Liver (tissue), 9 donors: Measurements from ENCODE around the gene KIF5A. TPM values are rescaled to one million over a fixed set of nuclear protein-coding genes. Genes with fewer than 3 reads are reported as not detected.

Source experiments
- DNase-seq: peaks from one replicate; pipeline ENCODE4 v3.0.0-alpha.2; 2017; ENCODE audit warnings: low spot score
- H3K27ac ChIP-seq, 2 donors: one replicate each; pipeline ENCODE4 v1.7.0; 2013; ENCODE audit warnings: inconsistent platforms in 2 of 2, low read length in 2 of 2, control low read depth in 1 of 2, low read depth in 1 of 2, mild to moderate bottlenecking in 1 of 2
- H3K27me3 ChIP-seq, 4 donors: one replicate each; pipeline versions ENCODE4 v1.6.1 to v1.7.0; 2013; ENCODE audit warnings: low read length in 3 of 4, inconsistent platforms in 1 of 4, mild to moderate bottlenecking in 1 of 4, moderate library complexity in 1 of 4; ENCODE audit not compliant: control insufficient read depth in 4 of 4, insufficient read depth in 4 of 4
- H3K36me3 ChIP-seq, 4 donors: one replicate each; pipeline versions ENCODE4 v1.6.1 to v1.7.0; 2013; ENCODE audit warnings: low read length in 3 of 4, mild to moderate bottlenecking in 3 of 4, low read depth in 1 of 4, moderate library complexity in 1 of 4; ENCODE audit not compliant: control insufficient read depth in 4 of 4, insufficient read depth in 3 of 4
- H3K4me1 ChIP-seq, 4 donors: one replicate each; pipeline versions ENCODE4 v1.6.1 to v1.7.0; 2013; ENCODE audit warnings: low read length in 3 of 4, mild to moderate bottlenecking in 3 of 4, moderate library complexity in 1 of 4; ENCODE audit not compliant: control insufficient read depth in 4 of 4, insufficient read depth in 4 of 4
- H3K4me3 ChIP-seq, 3 donors: one replicate each; pipeline versions ENCODE4 v1.6.1 to v1.7.0; 2013; ENCODE audit warnings: low read length in 3 of 3, control low read depth in 1 of 3, low read depth in 1 of 3, mild to moderate bottlenecking in 1 of 3
- H3K9ac ChIP-seq, 2 donors: one replicate each; pipeline ENCODE4 v1.7.0; 2013; ENCODE audit warnings: low read length in 2 of 2, mild to moderate bottlenecking in 2 of 2, moderate library complexity in 2 of 2, control low read depth in 1 of 2, low read depth in 1 of 2
- H3K9me3 ChIP-seq, 4 donors: one replicate each; pipeline versions ENCODE4 v1.6.1 to v1.7.0; 2013; ENCODE audit warnings: low read length in 3 of 4; ENCODE audit not compliant: control insufficient read depth in 4 of 4
- CTCF ChIP-seq: fragments of 150-350 bp; IDR thresholded peaks from 2 replicates; pipeline ENCODE4 v1.5.1; 2017; ENCODE audit warnings: improper control_type of control experiment, low read depth, low read length; ENCODE audit not compliant: missing input control
- FOXA1 ChIP-seq: IDR thresholded peaks from 2 replicates; pipeline ENCODE4 v1.6.1; 2016; ENCODE audit warnings: antibody characterized with exemption
- FOXA2 ChIP-seq: IDR thresholded peaks from 2 replicates; pipeline ENCODE4 v1.6.1; 2016; ENCODE audit warnings: antibody characterized with exemption
- GABPA ChIP-seq, 2 donors: IDR thresholded peaks in 1 of 2; conservative IDR thresholded peaks in 1 of 2; 2 replicates each; pipeline ENCODE4 v1.6.1; 2016; ENCODE audit warnings: antibody characterized with exemption in 2 of 2, mild to moderate bottlenecking in 1 of 2, moderate library complexity in 1 of 2
- HNF4A ChIP-seq, 2 donors: conservative IDR thresholded peaks; 2 replicates each; pipeline ENCODE4 v1.6.1; 2016; ENCODE audit warnings: antibody characterized with exemption in 2 of 2, mild to moderate bottlenecking in 2 of 2
- HNF4G ChIP-seq: IDR thresholded peaks from 2 replicates; pipeline ENCODE4 v1.6.1; 2016; ENCODE audit warnings: antibody characterized with exemption
- JUND ChIP-seq, 2 donors: IDR thresholded peaks; 2 replicates each; pipeline ENCODE4 v1.6.1; 2016; ENCODE audit warnings: antibody characterized with exemption in 2 of 2
- MAX ChIP-seq: IDR thresholded peaks from 2 replicates; pipeline ENCODE4 v1.6.1; 2016; ENCODE audit warnings: antibody characterized with exemption
- NR2F2 ChIP-seq: IDR thresholded peaks from 2 replicates; pipeline ENCODE4 v1.6.1; 2016; ENCODE audit warnings: antibody characterized with exemption
- RAD21 ChIP-seq, 2 donors: IDR thresholded peaks; 2 replicates each; pipeline ENCODE4 v1.6.1; 2016; ENCODE audit warnings: antibody characterized with exemption in 2 of 2, mild to moderate bottlenecking in 2 of 2
- REST ChIP-seq: IDR thresholded peaks from 2 replicates; pipeline ENCODE4 v1.6.1; 2016; ENCODE audit warnings: antibody characterized with exemption, mild to moderate bottlenecking
- YY1 ChIP-seq: IDR thresholded peaks from 2 replicates; pipeline ENCODE4 v1.6.1; 2016; ENCODE audit warnings: antibody characterized with exemption, mild to moderate bottlenecking
- ZBTB33 ChIP-seq: IDR thresholded peaks from 2 replicates; pipeline ENCODE4 v1.6.1; 2016; ENCODE audit warnings: antibody characterized with exemption
- WGBS: extraction: QIAGEN DNeasy Blood & Tissue Kit; methylation state at CpG from one replicate; pipeline ENCODE4 v1.1.7; 2013; 5-methylcytosine and 5-hydroxymethylcytosine counted together
- polyA plus RNA-seq, 2 donors: library from polyadenylated mRNA; stranded (reverse) in 1 of 2; unstranded in 1 of 2; fragments of 200-250 nt in 1 of 2; fragments of >200 nt in 1 of 2; fragmentation: Nextera tagmentation in 1 of 2; extraction: Ambion mirVana in 1 of 2; gene quantifications; one replicate each; pipeline versions ENCODE4 v1.2.1 to v1.2.3, GENCODE V29; 2013 to 2015
- total RNA-seq, 2 donors: library from RNA; depleted of rRNA; stranded (reverse); fragments of >200 nt; gene quantifications; one replicate each; pipeline ENCODE4 v1.2.3, GENCODE V29; 2014
- donor health status: healthy.
- donor health status: healthy.
- donor health status: healthy.
- donor health status: healthy.
- donor health status: healthy.

KIF5A gene
- total and polyA plus RNA-seq, 4 donors: 0.01 to 0.42 TPM; not detected in 2

GRCh38 chr12:57593187-57593586 is 43.3 kb downstream of the KIF5A start:
- H3K36me3 ChIP-seq: peaks cover 0 to 15% (median 6%) of the 10 kb centered on the region in 4 donors
- no peak overlapping the region for H3K27ac ChIP-seq
- no peaks in the 10 kb centered on the region for H3K9me3 ChIP-seq
- H3K4me1 ChIP-seq: peaks cover 5 to 18% (median 11%) of the 10 kb centered on the region in 4 donors
- no peaks in the 10 kb centered on the region for H3K27me3 ChIP-seq
- WGBS: 90% methylated on average over 4 of the region's 4 CpGs
- H3K4me3 ChIP-seq: no peak overlapping the region
- DNase-seq: no peak
- TF ChIP-seq FOXA2: no peak
- no peak for TF ChIP-seq ZBTB33
- TF ChIP-seq JUND (IDR thresholded peaks at IDR 0.05): no peak
- TF ChIP-seq REST: no peak
- no peak for TF ChIP-seq NR2F2
- TF ChIP-seq HNF4G: no peak
- no peak for TF ChIP-seq YY1
- TF ChIP-seq RAD21 (IDR thresholded peaks at IDR 0.05): no peak
- no peak for TF ChIP-seq HNF4A (conservative IDR thresholded peaks at IDR 0.05)
- no peak for TF ChIP-seq MAX
- no peak for TF ChIP-seq CTCF
- no peak for TF ChIP-seq FOXA1
- no peak overlapping the region for H3K9ac ChIP-seq

- DNase-seq: no peak
- peaks cover 0 to 4% (median 2%) of the 10 kb centered on the region in 4 donors for H3K27me3 ChIP-seq
- peaks cover 2 to 48% (median 18%) of the 10 kb centered on the region in 4 donors for H3K36me3 ChIP-seq
- H3K4me1 ChIP-seq: no peaks in the 10 kb centered on the region
- TF ChIP-seq MAX (no peak), GABPA (IDR thresholded peaks at IDR 0.05 in 1 of 2, conservative IDR thresholded peaks at IDR 0.05 in 1 of 2) (no peak), FOXA2 (no peak)
- H3K27ac ChIP-seq: no peak overlapping the region
- no peak overlapping the region for H3K4me3 ChIP-seq
- H3K9me3 ChIP-seq: no peaks in the 10 kb centered on the region
- no peak overlapping the region for H3K9ac ChIP-seq
- WGBS: 86% methylated on average over 2 of the region's 2 CpGs
Observed at GRCh38 chr12:57600395-57600794, 50.6 kb downstream of the KIF5A start.
